ENCODE data around the gene FCHO1. TPM values are rescaled to one million over a fixed set of nuclear protein-coding genes. Genes with fewer than 3 reads are reported as not detected.
A peak's percentile ranks its signal among the peaks of the same experiment; 100 is the strongest.

FCHO1 gene
- total RNA-seq, 4 donors from 2014 or later: 2.3 to 41.3 (median 5.3) TPM

DNA sequence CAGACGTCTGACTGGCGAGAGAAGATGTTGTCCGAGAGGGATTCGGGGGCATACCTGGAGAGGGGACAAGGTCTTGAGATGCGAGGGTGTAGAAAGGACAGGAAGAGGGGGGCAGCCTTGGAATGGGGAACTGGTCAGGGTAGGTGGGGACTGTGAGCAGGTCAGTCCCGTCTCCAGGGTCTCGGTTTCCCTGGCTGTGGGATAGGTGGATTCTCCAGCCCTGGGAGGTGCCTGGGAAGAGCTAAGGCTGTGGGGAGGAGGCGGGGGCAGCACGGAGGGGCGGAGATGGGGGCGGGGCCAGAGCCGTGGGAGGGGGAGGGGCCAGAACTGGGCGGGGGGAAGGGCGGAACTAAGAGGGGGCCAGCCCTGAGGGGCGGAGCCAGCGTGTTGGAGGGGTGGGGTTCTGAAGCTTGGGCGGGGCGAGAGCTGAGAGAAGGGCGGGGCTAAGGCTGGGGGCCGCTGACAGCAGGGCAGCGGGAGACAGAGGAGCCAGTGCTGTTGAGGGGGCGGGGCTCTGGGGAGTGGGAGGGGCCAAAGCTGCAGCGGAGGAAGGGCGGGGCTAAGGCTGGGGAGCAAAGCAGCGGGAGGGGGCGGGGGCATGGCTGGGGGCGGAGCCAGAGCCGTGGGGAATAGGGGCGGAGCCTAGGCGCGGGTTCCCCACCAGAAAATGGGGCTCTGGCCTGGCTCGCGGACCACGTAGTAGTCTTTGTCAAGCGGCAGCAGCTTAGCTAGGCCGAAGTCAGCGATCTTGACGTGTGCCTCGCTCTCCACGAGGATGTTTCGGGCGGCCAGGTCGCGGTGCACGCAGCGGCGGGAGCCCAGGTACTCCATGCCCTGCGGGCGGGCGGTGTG is 79.5 kb downstream of the FCHO1 start:
- Histone ChIP-seq H3K4me1 (peaks cover 0 to 12% (median 0%) of the 10 kb centered on the region in 4 donors), H3K36me3 (no peaks in the 10 kb centered on the region), H3K27ac (no peak overlapping the region), H3K4me3 (peak overlapping the region in 2 of 4 donors; percentile 25 to 28), H3K9me3 (no peaks in the 10 kb centered on the region), H3K27me3 (no peaks in the 10 kb centered on the region)
- DNase-seq: peak in 2 of 3 donors; percentile 78 to 90
- TF ChIP-seq, protein P1, sequence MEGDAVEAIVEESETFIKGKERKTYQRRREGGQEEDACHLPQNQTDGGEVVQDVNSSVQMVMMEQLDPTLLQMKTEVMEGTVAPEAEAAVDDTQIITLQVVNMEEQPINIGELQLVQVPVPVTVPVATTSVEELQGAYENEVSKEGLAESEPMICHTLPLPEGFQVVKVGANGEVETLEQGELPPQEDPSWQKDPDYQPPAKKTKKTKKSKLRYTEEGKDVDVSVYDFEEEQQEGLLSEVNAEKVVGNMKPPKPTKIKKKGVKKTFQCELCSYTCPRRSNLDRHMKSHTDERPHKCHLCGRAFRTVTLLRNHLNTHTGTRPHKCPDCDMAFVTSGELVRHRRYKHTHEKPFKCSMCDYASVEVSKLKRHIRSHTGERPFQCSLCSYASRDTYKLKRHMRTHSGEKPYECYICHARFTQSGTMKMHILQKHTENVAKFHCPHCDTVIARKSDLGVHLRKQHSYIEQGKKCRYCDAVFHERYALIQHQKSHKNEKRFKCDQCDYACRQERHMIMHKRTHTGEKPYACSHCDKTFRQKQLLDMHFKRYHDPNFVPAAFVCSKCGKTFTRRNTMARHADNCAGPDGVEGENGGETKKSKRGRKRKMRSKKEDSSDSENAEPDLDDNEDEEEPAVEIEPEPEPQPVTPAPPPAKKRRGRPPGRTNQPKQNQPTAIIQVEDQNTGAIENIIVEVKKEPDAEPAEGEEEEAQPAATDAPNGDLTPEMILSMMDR (IDR thresholded peaks at IDR 0.05): no peak
- no peak for TF ChIP-seq POLR2A (IDR thresholded peaks at IDR 0.05)

DNA sequence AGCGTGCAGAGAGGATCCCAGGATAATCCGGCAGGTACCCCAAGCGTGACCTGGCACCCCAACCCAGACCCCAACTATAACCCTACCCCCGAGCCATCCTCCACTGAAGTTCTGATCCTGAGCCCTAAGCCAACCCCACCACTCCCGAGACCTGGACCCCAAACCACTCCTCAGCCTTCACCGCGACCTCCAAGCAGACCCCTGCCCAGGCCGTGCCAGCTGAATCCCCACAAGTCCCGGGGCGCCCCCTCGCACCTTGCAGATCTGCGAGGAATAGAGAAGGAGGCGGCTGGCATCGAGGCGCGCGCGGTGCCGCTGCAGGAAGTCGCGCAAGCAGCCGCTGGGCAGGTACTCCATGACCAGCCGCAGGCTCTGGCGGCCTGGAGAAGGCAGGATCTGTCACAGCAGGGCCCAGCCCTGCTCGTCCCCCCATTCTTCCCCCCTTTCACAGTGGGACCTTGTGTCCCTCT is 80.2 kb downstream of the FCHO1 start:
- Histone ChIP-seq H3K4me3 (peak overlapping the region in 2 of 4 donors; percentile 14 to 28), H3K27ac (no peak overlapping the region), H3K4me1 (peaks cover 0 to 12% (median 0%) of the 10 kb centered on the region in 4 donors), H3K9me3 (no peaks in the 10 kb centered on the region), H3K36me3 (no peaks in the 10 kb centered on the region), H3K27me3 (no peaks in the 10 kb centered on the region)
- DNase-seq: no peak
- TF ChIP-seq, protein P1 (IDR thresholded peaks at IDR 0.05): no peak
- TF ChIP-seq POLR2A (IDR thresholded peaks at IDR 0.05): no peak

DNA sequence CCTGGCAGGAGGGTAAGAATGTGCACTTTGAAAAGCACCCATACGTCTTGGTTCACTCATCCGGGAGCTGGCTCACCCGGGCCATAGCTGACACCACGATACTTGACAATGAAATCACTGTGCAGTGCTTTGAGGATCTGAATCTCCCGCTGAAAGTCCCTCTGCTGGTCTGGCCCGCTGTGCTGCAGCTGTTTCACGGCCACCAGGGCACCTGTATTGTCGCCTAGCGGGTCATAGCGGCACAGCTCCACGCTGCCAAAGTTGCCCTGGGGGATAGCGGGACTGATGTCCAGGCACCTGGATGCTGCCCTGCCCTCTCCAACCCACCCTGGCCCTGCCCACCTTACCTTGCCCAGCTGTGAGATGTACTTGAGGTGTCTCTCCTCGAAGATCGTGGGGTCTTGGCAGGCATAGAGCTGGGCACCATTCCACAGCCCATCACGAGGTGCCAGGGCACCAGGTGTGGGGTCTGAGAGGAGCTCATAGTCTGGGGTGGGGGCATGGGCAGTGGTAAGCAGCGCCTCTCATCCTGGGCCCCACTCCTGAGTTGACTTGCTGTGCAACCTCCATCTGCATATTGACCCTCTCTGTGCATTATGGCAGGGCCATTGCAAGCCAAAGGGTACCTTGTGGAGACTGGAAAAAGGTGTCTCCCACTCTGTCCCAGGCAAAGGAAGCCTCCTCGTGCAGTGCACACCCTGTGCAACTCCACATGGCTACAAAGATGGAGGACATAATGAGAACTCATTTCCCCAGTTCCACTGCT is 81.3 kb downstream of the FCHO1 start:
- Histone ChIP-seq H3K27me3 (no peaks in the 10 kb centered on the region), H3K9me3 (no peaks in the 10 kb centered on the region), H3K36me3 (no peaks in the 10 kb centered on the region), H3K4me1 (peaks cover 0 to 12% (median 0%) of the 10 kb centered on the region in 4 donors), H3K4me3 (no peak overlapping the region), H3K27ac (no peak overlapping the region)
- TF ChIP-seq POLR2A (IDR thresholded peaks at IDR 0.05): no peak
- TF ChIP-seq, protein P1 (IDR thresholded peaks at IDR 0.05): no peak
- no peak for DNase-seq

DNA sequence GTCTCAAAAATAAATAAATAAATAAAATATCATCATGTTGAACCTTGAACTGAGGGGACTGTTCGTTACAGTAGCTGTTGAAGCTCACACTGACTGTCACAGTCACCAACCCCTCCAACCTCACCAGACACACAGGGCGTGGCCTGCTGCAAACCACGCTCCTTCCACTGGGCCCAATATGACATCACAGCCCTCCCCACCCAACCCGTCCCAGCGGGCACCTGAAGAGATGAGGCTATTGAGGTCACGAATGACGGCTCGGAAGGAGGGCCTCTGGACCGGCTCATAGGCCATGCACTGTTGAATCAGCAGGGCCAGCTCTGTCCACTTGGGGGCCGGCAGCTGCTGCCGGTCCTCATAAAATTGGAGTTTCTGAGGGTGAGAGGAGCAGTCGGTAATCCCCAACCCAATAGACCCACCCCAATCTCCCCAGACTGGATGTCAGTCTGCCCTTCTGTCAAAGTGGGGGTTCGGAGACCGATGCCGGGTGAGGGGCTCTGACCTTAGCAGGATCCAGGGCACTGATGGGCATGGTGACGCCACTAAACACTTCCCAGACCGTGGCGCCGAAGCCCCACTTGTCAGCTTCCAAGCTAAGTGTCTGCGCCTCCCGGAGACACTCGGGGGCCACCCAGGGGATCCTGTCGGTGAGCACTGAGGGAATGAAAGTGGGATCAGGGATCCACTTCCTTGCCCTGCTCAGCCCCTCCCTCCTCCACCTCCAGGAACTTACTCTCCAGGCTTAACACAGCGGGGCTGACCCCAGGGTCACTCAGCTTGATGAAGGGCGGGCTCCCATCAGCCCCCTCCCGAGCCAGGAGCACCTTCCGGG is 83.3 kb downstream of the FCHO1 start:
- Histone ChIP-seq H3K27me3 (no peaks in the 10 kb centered on the region), H3K4me3 (no peak overlapping the region), H3K36me3 (peaks cover 0 to 5% (median 0%) of the 10 kb centered on the region in 3 donors), H3K4me1 (peaks cover 0 to 12% (median 0%) of the 10 kb centered on the region in 4 donors), H3K27ac (no peak overlapping the region), H3K9me3 (no peaks in the 10 kb centered on the region)
- DNase-seq: no peak
- no peak for TF ChIP-seq POLR2A (IDR thresholded peaks at IDR 0.05)
- TF ChIP-seq, protein P1 (IDR thresholded peaks at IDR 0.05): no peak

Data from Peyer's patch (tissue), 4 donors.